OCI-LY7 (cell line): ENCODE data around the gene SETBP1.

Experiments used
- EZH2phosphoT487 ChIP-seq: fragments of 200-600 bp; sonication (generic); IDR thresholded peaks from 2 replicates; pipeline ENCODE4 v1.6.1; 2018; ENCODE audit warnings: low read depth, borderline replicate concordance, mild to moderate bottlenecking, mixed run types, antibody characterized with exemption, low read length, moderate library complexity, mixed read lengths
- TF ChIP-seq, protein P1 (sequence below): fragments of 200-600 bp; sonication (generic); conservative IDR thresholded peaks from 2 replicates; pipeline ENCODE4 v1.5.1; 2014; ENCODE audit warnings: mild to moderate bottlenecking, antibody characterized with exemption, low read length, moderate library complexity, mixed read lengths

DNA sequence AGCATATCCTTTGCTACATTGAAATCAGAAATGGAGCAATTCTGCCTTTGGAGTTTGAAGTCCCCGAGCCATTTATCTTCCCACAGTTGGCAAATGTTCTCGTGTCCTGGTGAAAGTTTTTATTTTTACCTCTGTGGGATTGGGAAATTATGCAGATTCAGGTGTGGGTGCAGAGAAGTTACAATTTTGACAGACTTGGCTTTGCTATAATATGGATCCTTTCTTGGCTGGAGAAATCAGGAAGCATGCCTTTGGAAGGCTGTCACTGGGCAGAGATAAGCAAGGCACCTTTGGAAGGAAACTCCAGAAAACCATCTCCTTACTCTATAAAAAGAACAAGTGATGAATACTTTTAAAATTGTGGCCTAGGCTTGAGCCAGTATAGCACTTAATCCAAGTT lies 278.3 kb downstream of the SETBP1 start:
- TF ChIP-seq, protein P1, sequence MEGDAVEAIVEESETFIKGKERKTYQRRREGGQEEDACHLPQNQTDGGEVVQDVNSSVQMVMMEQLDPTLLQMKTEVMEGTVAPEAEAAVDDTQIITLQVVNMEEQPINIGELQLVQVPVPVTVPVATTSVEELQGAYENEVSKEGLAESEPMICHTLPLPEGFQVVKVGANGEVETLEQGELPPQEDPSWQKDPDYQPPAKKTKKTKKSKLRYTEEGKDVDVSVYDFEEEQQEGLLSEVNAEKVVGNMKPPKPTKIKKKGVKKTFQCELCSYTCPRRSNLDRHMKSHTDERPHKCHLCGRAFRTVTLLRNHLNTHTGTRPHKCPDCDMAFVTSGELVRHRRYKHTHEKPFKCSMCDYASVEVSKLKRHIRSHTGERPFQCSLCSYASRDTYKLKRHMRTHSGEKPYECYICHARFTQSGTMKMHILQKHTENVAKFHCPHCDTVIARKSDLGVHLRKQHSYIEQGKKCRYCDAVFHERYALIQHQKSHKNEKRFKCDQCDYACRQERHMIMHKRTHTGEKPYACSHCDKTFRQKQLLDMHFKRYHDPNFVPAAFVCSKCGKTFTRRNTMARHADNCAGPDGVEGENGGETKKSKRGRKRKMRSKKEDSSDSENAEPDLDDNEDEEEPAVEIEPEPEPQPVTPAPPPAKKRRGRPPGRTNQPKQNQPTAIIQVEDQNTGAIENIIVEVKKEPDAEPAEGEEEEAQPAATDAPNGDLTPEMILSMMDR = no peak
- no peak for TF ChIP-seq EZH2phosphoT487
